HG03095 (cell line): Measurements from ENCODE around the gene PROSER2.
"Not testable (repeated sequence)": the region's sequence is repeated elsewhere in the genome, so short reads cannot be mapped to it uniquely, and the experiment has no call there.

ENCODE experiments used
- ATAC-seq: cut with Tn5 transposase; IDR thresholded peaks from one replicate; pipeline ENCODE4 v1.9.1; 2021; ENCODE audit warnings: moderate library complexity; ENCODE audit not compliant: unreplicated experiment

Gene PROSER2

GRCh38 chr10:11882646-11883375 lies 59.7 kb downstream of the PROSER2 start:
- no peak for ATAC-seq

GRCh38 chr10:11884706-11885423 lies 61.7 kb downstream of the PROSER2 start:
- no peak for ATAC-seq

GRCh38 chr10:11885437-11886137 lies 62.4 kb downstream of the PROSER2 start:
- ATAC-seq, result no peak

GRCh38 chr10:11886138-11886474 lies 63.0 kb downstream of the PROSER2 start:
- ATAC-seq, result no peak

GRCh38 chr10:11886851-11887250 lies 63.7 kb downstream of the PROSER2 start:
- ATAC-seq, result no peak

- ATAC-seq, result no peak
Observed at GRCh38 chr10:11887381-11888227, 64.4 kb downstream of the PROSER2 start.

- ATAC-seq, result not testable (repeated sequence)
Observed at GRCh38 chr10:11889263-11889662, 66.1 kb downstream of the PROSER2 start.

- no peak for ATAC-seq
Observed at GRCh38 chr10:11891776-11892486, 68.8 kb downstream of the PROSER2 start.

GRCh38 chr10:11893749-11894278 lies 70.7 kb downstream of the PROSER2 start:
- ATAC-seq, result no peak

- ATAC-seq, result no peak
Observed at GRCh38 chr10:11894381-11895107, 71.4 kb downstream of the PROSER2 start.

- no peak for ATAC-seq
Observed at GRCh38 chr10:11895108-11895466, 71.9 kb downstream of the PROSER2 start.

- ATAC-seq, result no peak
Observed at GRCh38 chr10:11895598-11895997, 72.4 kb downstream of the PROSER2 start.

GRCh38 chr10:11896549-11897200 lies 73.5 kb downstream of the PROSER2 start:
- ATAC-seq, result no peak

GRCh38 chr10:11898033-11898371 lies 74.8 kb downstream of the PROSER2 start:
- no peak for ATAC-seq

GRCh38 chr10:11898372-11899066 lies 75.4 kb downstream of the PROSER2 start:
- ATAC-seq, result no peak

GRCh38 chr10:11899067-11899876 lies 76.1 kb downstream of the PROSER2 start:
- no peak for ATAC-seq

GRCh38 chr10:11901036-11901301 lies 77.8 kb downstream of the PROSER2 start:
- no peak for ATAC-seq

GRCh38 chr10:11901454-11901832 lies 78.3 kb downstream of the PROSER2 start:
- ATAC-seq, result no peak
